HG03378 (cell line): ENCODE measurements around the gene DEFB124.
A peak's percentile ranks its signal among the peaks of the same experiment; 100 is the strongest.
"Not testable (repeated sequence)": the region's sequence is repeated elsewhere in the genome, so short reads cannot be mapped to it uniquely, and the experiment has no call there.

Experiments
- ATAC-seq: cut with Tn5 transposase; IDR thresholded peaks from one replicate; pipeline ENCODE4 v1.9.1; 2021; ENCODE audit warnings: mild to moderate bottlenecking, moderate library complexity; ENCODE audit not compliant: unreplicated experiment

The DEFB124 gene

GRCh38 chr20:31474758-31475427 is at the start of gene DEFB124, which contains the start of gene REM1:
Gene DEFB124 (minus strand): TSS chr20:31475127. CDS start chr20:31473013, 2,114 bp downstream.
Gene REM1 (plus strand): TSS chr20:31475288. CDS start chr20:31476446, 1,158 bp downstream.
- no peak for ATAC-seq

- ATAC-seq: no peak
These were observed 48.7 kb upstream of the DEFB124 start for GRCh38 chr20:31523361-31524283.

GRCh38 chr20:31522731-31523130 is 47.8 kb upstream of the DEFB124 start:
- ATAC-seq: no peak

GRCh38 chr20:31521267-31521666 is 46.3 kb upstream of the DEFB124 start:
- ATAC-seq: not testable (repeated sequence)

- no peak for ATAC-seq
These were observed 42.4 kb upstream of the DEFB124 start for GRCh38 chr20:31517373-31517772.

GRCh38 chr20:31516651-31517050 is 41.7 kb upstream of the DEFB124 start:
- no peak for ATAC-seq

- no peak for ATAC-seq
These were observed 41.2 kb upstream of the DEFB124 start for GRCh38 chr20:31516166-31516565.

GRCh38 chr20:31515775-31516107 is 40.8 kb upstream of the DEFB124 start:
- no peak for ATAC-seq

- ATAC-seq: peak; percentile 7
These were observed 40.3 kb upstream of the DEFB124 start for GRCh38 chr20:31515072-31515774.

GRCh38 chr20:31514154-31515071 is 39.5 kb upstream of the DEFB124 start, which contains the start of gene HM13:
Gene HM13 (plus strand): TSS chr20:31514442. CDS start chr20:31514552, 110 bp downstream.
- ATAC-seq: peak; percentile 84

- no peak for ATAC-seq
These were observed 33.8 kb upstream of the DEFB124 start for GRCh38 chr20:31508517-31509244.

- no peak for ATAC-seq
These were observed 31.0 kb upstream of the DEFB124 start for GRCh38 chr20:31505903-31506302.

- ATAC-seq: peak; percentile 87
These were observed 28.2 kb upstream of the DEFB124 start for GRCh38 chr20:31502884-31503673.

- no peak for ATAC-seq
These were observed 25.6 kb upstream of the DEFB124 start for GRCh38 chr20:31500527-31500926.

GRCh38 chr20:31497838-31498540 is 23.1 kb upstream of the DEFB124 start:
- no peak for ATAC-seq

- ATAC-seq: no peak
These were observed 21.9 kb upstream of the DEFB124 start for GRCh38 chr20:31496761-31497295.

GRCh38 chr20:31494131-31494530 is 19.2 kb upstream of the DEFB124 start:
- ATAC-seq: no peak

- no peak for ATAC-seq
These were observed 15.8 kb upstream of the DEFB124 start for GRCh38 chr20:31490752-31491151.
